Raji (cell line): ENCODE data around the gene CCNK.
A peak's percentile ranks its signal among the peaks of the same experiment; 100 is the strongest.

Experiments
- POLR2A ChIP-seq: IDR thresholded peaks from 2 replicates; pipeline ENCODE4 v1.6.1; 2011; ENCODE audit warnings: low read depth, low read length, control low read depth; ENCODE audit not compliant: insufficient read depth

CCNK gene

DNA sequence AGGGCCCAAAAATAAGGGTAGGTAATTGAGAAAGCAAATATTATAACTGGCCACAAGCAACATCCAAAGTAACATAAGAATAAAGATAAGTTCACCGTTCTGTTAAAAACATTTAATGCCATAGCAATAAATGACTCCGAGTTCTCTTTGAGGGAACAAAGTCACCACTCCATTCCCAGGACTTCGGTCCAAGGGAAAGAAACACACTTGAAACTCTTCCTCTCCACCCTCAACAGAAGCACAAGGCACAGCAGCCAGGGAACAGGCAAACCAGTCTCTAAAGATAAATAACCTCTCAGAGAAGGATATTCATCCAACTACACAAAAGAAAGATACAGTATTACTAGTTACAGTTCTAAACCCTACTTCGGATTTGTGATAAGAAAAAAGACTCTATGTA, 3.1 kb upstream of the CCNK start:
- TF ChIP-seq POLR2A: no peak

DNA sequence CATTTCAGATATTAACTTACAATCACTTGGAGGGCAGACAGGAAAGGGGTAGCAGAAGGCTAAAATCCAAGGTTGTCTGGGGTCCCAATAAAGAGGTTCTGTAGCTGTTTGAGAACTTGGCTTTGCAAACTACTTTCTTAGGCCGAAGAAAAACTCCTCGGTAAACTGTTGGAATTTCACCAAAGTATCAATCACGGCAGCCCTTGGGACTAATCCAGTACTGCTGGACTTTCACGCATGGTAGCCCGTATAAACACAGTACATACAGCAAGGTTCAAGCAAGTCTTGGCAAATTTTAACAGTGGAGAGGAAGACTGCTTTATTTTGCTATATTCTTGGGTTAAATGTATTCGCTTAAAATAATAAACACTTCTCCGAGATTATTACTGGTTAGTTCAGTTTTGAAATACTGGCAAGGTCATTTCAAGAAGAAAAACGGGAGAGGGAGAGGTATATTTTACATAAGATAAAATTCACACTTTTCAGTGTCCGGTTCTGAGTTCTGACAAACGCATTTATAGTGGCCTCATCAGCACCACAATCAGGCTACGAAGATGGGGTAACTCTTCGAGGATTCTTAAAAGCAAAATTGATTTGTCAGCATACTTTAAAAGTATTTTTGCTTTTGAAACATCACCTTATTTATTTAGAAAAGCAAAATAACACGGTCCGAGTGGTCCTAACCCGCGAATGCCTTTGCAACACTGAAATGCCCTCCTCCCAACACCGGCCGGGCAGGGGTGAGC, 1.9 kb upstream of the CCNK start:
- TF ChIP-seq POLR2A: no peak

DNA sequence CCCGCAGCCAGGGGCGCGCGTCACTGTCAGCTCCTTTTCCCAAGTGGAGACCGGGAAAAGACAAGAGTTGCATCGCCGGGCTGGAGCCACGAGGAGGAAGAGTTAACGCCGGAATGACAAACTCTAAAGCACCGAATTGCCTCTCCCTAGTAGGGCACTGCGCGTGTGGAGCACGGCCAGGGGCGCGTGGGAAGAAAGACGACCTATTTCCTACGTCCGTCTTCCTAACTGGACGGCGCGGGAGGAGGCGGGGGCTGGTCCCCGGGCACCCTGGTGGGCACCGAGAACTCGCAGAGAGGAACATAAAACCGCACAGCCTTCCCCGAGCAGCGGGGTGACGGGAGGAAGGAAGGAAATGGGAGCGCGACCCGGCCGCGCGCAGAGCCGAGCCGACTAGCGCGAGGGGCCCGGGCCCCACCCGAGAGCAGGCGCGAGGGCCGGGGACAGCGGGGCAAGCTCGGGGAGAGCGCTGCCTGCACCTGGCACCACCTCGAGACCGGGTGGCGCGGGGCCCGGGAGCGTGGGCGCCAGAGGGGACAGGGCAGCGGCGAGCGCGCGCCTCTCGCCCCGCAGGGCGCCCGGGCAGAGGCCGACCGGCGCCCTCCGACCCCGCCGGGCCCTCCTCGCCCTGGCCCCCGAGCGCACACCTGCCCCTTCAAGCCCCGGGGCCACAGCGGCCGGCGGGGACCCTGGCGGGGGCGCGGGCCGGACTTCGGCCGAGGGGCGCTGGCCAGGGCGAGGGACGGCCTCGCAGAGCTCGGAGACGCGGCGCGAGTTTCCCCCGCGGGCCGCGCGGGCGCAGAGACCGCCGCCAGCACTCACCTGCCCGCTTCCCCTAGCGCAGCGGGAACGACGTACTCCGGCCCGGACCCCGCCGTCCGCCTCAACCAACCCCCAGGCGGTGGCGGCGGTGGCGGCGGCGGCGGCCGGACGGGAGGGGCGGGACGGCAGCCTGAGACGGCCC, 1.0 kb upstream of the CCNK start, which contains the start of gene SETD3:
TSS of gene SETD3 (minus strand) at position 954 of the 964 bp plus-strand sequence. CDS start 15,054 bp downstream, outside the sequence.
- peak; percentile 26; the same call in 1 of the 2 replicates for TF ChIP-seq POLR2A

DNA sequence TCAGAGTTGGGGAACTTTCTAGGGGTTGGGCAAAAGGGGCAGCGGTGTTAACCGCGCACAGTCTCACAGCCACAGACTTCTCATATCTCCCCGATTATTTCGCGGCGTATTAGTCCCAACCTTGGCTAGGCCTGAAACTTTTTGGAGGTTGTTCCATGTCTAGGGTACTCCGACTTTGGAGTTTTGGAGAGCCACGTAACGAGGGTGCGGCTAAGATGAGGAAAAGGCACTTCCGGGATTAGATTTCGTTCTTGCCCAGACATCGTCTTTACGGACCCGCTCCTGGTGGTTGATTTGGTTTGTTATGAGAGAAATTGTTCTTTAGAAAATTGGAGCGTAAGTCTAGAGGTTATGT, 513 bp downstream of the CCNK start:
- no peak for TF ChIP-seq POLR2A

DNA sequence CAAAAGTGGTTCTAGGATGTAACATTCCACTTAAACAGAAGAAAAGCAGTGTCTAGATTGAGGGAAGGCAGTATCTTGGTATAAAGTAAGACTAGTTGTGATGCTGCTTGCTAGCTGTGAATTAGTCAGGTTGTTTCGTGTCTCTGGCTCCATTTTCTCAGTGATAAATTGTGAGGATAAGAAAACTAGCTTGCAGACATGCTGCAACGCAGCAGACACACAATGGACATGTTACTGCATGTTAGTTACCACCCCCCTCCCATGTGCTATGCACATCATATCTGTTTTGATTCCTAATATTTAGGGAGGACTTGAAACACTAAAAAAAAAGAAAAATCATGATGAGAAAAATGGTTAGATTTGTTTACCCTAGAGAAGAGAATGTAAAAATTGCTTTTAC, 2.9 kb downstream of the CCNK start:
- TF ChIP-seq POLR2A: no peak

DNA sequence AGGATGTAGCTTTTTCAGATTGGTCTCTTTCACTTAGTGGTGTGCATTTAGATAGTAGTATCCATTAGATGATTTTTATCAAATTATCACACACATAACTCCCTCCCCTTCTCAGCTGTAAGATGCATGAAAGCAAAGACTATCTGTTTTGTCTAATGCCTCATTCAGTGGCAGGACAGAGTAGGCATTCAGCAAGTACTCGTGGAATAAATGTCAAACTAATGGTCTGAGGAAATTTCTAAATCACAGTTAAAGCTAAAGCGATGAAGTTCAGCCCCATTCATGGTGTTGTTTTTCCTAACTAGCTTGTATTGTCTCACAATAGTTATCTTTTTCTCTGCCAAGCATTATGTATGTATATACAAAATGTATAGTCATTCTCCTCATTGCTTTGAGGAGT, 16.1 kb downstream of the CCNK start:
- TF ChIP-seq POLR2A: no peak

DNA sequence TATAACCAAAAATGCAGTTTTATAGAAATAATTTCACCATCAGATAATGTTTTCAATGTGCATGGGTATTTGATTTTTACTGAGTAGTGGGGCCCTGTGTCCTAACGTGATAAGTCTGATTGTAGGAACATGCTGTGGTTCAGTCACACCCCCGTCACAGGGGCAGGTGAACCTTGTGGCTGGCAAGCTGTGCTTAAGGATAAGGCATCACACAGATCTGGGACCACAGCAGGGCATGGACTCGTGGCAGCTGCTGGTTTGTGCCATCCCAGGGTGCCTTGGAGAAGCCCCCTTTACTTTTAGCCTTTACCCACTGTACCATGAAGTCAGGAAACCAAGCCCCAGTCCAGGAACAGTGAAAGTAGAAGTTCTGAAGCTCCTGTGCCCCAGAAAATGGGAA, 16.7 kb downstream of the CCNK start:
- no peak for TF ChIP-seq POLR2A

DNA sequence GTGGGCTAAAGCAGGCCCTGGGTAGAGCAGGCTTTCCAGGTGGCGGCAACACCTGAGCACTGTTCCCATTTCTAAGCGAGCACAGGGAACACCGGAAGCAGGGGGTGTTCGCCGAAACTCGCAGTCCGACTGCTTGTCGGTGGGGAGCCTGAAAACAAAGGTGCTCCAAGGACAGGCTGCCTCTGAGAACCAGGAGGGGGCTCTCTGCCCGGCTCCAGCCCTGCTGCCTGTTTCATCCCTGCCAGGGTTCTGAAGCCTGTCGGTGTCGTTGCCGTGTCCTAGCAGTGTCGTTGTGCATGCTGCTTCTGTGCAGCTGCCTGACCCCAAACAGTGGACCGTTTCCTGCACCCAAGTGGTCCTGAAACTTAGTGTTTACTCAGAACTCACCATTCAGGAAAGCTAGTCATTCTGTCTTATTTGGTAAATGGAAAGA, 21.8 kb downstream of the CCNK start:
- no peak for TF ChIP-seq POLR2A

DNA sequence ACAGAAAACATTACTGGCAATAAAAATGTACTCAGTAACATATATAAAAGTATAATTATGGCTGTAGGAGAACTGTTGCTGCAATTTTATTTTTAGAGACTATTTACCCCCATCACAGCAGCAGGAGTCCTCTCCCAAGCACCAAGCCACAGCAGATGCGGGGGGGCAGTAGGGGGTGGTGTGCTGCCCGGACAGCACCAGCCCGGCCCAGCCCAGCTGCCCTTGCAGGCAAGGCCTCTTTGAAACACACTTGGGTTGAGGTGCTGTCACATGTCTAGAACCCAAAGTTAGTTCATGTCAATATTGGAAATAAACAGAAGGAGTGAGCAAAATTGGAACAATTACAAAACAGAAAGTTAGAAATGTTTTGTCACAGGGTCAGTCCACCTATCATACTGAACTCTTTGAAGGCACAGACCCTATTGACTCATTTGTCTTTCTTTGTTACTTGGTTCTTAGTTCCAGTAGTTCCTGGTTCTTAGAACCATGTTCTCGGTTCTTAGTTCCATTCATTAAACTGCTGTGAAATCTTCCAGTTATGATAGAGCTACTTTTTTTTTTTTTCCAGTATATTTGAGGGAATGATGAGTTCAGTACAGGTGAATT, 22.7 kb downstream of the CCNK start:
- TF ChIP-seq POLR2A: no peak

DNA sequence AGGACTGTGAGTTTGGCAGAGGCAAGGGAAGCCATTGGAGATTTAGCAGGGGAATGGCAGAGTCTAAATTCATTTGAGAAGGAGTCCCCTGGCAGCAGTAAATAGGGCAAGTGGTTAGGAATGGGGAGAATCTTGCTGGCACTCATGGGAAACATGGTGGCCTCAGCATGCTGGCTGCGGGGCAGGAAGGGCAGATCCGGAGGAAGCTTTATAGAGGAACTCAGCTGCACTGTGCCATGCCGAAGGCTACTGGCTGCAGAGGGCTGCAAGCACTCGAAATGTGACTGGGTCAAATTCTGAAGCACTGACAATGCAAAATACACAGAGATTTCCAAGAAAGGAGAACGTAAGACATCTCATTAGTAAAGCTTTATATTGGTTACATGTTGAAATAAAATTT, 23.9 kb downstream of the CCNK start:
- TF ChIP-seq POLR2A: no peak

DNA sequence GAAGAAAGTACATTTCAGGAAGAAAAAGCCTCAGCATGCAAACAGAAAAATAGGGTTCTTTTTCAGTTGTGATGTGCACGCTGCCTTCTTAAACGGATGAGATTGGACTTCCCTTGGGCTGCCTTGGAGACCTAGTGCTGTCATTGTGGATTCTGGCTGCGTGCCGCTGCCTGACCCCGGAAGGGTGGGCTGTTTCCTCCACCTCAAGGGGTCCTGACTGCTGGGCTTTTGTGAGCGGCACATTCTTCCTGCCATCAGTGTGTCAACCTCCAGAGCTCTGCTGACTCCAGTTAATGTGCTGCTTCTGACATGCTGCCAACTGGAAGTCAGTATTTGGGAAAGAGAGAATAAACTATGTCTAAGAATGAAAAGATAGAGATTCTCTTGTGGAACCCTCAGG, 25.1 kb downstream of the CCNK start:
- no peak for TF ChIP-seq POLR2A

DNA sequence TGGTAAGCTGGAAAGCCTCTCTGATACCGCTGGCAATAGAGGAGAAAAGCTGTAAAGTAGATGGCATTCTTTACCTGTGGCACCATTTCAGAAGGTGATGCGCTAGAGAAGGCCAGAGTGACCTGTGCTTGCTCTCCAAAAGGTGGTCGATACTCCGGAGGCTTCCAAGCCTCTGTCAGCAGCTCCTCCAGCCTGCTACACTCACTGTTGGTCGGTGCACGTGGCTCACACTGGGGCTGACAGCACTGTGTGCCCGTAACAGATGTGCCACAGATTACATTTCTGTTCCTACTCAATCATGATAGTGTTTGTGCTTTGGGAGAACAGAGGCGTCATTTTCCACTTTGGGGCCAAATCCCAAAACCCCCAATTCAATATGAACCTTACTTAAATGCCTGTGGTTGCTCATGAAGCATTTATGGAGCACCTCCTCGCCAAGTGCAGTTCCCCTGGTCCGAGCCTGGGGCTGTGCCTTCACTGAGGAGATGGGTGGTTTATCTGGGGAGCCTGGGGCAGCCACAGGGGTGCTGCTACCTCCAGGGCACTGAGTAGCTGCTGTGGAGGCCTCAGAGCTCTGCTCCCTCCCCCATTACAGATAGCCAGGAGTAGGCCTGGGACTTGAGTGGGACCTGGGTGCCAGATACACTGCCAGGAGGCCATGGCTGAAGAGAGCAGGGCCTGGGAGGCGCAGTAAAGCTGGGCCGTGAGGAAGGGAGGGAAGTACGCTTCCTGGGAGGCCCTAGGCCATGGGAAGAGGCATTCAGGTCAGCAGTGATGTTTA, 26.8 kb downstream of the CCNK start:
- no peak for TF ChIP-seq POLR2A

DNA sequence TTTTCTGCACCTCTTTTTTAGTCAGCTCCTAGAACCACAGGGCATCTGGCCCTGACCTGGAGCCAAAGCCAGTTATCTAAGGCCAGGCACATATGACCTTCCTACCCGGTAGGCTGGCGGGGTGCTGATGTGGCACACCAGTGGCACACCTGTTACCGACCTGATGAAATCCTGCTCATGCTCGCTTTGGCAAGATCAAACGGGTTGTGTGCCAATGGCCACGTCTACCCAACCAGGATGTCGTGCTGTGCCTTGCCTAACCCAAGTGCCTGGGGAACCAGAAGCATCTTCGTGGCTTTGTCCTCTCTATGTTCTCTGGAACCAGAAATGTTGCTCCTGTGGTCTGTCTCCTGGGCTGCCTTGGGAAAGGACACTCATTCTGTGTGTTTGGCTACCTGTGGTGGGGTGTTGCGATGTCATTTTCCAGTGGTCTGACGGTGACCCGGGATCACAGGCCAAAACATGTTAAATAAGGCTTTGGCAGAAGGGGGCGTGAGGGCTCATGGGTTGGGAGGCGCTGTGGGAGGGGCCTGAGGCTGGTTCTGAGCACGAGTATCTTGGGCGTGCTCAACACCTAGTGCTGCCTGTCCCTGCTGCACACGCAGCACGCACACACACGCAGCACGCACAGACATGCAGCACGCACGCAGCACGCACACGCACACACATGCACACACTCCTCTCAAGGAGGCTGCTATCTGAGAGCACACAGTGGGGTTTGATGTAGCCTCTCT, 27.9 kb downstream of the CCNK start:
- no peak for TF ChIP-seq POLR2A

DNA sequence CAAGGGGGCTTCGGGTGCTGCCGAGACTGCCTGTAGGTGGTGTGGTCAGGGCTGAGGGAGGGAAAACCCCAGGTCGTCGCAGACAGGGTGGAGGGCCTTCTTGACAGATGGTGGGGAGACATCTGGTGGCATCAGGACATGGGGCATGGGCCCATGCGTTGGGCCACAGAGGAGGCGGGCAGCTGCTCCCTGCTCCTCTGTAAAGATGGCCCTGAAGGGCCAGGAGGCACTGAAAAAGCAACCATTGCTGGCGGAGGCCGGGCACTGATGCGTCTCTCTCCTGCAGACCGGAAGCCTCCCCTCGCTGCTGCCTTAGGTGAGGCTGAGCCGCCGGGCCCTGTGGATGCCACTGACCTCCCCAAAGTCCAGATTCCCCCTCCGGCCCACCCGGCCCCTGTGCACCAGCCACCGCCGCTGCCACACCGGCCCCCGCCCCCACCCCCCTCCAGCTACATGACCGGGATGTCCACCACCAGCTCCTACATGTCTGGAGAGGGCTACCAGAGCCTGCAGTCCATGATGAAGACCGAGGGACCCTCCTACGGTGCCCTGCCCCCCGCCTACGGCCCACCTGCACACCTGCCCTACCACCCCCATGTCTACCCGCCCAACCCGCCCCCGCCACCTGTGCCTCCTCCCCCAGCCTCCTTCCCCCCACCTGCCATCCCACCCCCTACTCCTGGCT, 28.8 kb downstream of the CCNK start:
- TF ChIP-seq POLR2A: no peak
